Mucosa of descending colon (tissue), 3 donors: ENCODE measurements around the gene PBX2. TPM values are rescaled to one million over a fixed set of nuclear protein-coding genes. Genes with fewer than 3 reads are reported as not detected.

Source experiments
- ATAC-seq: fragments of 200-7000 bp; cut with Tn5 transposase; one replicate; pipeline ENCODE4 v1.9.1; 2020; ENCODE audit warnings: mild to moderate bottlenecking, moderate library complexity
- DNase-seq, 3 donors: peaks; one replicate each; pipeline ENCODE4 v3.0.0-alpha.2; 2020
- H3K36me3 ChIP-seq: fragments of 200-600 bp; one replicate; pipeline ENCODE4 v1.8.0; 2021; ENCODE audit warnings: low read depth, mild to moderate bottlenecking
- H3K4me1 ChIP-seq: fragments of 200-600 bp; one replicate; pipeline ENCODE4 v1.8.0; 2021; ENCODE audit warnings: low read depth, mild to moderate bottlenecking
- H3K4me3 ChIP-seq: fragments of 200-600 bp; one replicate; pipeline ENCODE4 v1.8.0; 2021; ENCODE audit warnings: mild to moderate bottlenecking
- H3K9me3 ChIP-seq: fragments of 200-600 bp; one replicate; pipeline ENCODE4 v1.8.0; 2021; ENCODE audit warnings: mild to moderate bottlenecking
- intact Hi-C, 2 donors: fragments of 100-400 bp; cut with DNase I in 1 of 2; cut with micrococcal nuclease in 1 of 2; formaldehyde crosslinking; loops; one replicate each; pipeline versions ENCODE4 v1.11.0 to v1.11.1; 2022; cut with DNase I, micrococcal nuclease
- total RNA-seq, 3 donors: library from RNA; stranded (reverse); fragmentation: NEBNext Ultra II Directional in 2 of 3; extraction: Animal tissue kit (Norgen Biotek cat#: 25700) in 2 of 3; gene quantifications; one replicate each; pipeline versions ENCODE4 v1.2.1 to v1.2.4, GENCODE V29; 2021 to 2023
- TF ChIP-seq, protein P1 (sequence below): fragments of 200-600 bp; IDR thresholded peaks from one replicate; pipeline ENCODE4 v1.8.0; 2022; ENCODE audit warnings: antibody characterized with exemption, mild to moderate bottlenecking
- donor health status: DM: no; HTN: no; CAD: no; lungs with moderate emphysema.
- donor health status: DM: no; HTN: no; CAD: no.
- donor health status: DM: no; HTN: yes; CAD: no.

Gene PBX2
- total RNA-seq, 3 donors from 2014 or later = 49.4 to 97.7 (median 53.9) TPM

GRCh38 chr6:32152769-32153563 lies 37.0 kb downstream of the PBX2 start:
- peak; percentile 38 to 61 (median 55) for DNase-seq
- peaks cover 26% of the 10 kb centered on the region for H3K4me1 ChIP-seq
- TF ChIP-seq, protein P1, sequence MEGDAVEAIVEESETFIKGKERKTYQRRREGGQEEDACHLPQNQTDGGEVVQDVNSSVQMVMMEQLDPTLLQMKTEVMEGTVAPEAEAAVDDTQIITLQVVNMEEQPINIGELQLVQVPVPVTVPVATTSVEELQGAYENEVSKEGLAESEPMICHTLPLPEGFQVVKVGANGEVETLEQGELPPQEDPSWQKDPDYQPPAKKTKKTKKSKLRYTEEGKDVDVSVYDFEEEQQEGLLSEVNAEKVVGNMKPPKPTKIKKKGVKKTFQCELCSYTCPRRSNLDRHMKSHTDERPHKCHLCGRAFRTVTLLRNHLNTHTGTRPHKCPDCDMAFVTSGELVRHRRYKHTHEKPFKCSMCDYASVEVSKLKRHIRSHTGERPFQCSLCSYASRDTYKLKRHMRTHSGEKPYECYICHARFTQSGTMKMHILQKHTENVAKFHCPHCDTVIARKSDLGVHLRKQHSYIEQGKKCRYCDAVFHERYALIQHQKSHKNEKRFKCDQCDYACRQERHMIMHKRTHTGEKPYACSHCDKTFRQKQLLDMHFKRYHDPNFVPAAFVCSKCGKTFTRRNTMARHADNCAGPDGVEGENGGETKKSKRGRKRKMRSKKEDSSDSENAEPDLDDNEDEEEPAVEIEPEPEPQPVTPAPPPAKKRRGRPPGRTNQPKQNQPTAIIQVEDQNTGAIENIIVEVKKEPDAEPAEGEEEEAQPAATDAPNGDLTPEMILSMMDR = no peak
- ATAC-seq = no peak
- H3K9me3 ChIP-seq = no peaks in the 10 kb centered on the region
- H3K4me3 ChIP-seq = no peak overlapping the region
- H3K36me3 ChIP-seq = no peaks in the 10 kb centered on the region
- intact Hi-C loops = no loop called here

DNA sequence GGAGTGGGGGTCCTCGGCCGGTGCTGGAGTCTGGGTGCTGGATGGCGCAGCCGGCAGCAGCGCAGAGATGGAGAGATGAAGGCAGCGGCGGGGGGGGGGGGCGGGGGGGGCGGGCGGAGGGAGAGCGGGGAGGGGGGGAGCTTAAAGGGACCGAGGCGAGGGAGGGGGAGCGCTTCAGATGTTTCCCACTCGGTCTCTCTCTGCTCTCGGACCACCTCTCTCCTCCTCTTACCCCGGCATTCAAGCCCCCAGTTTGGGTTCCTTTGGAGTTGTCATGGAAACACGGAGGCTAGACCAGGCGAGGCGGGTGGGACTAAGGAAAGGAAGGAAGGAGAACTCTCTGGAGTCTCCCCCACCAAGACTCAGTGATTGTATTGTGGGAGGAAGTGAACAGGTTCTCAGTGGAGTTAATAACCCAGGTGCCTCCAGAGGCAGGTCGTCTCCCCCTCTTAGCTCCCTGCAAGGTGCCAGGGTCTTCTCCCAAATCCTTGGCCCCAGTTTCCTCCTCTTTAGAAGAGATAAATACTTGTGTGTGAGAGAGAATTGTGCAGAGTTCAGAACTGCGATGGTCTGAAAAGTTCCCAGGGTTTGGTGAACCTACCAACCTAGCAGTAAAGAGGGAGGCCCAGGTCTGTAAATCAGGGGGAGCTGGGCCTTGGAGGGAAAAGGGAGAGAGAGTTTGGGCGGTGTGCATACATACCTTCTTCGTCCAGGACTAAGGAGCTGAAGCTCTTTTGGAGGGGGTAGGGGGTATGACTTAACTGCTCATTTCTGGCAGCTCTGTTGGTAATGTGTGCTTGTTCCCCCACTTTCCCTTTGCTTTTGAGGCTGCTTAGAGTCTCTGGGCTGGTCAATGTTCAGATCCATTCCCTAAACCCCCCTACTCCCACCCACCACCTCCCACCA lies 37.9 kb downstream of the PBX2 start, which contains the start of gene PRRT1:
Gene PRRT1, minus strand, starts transcription at position 77 of the 906 bp plus-strand sequence. CDS start 112 bp downstream, outside the sequence.
- DNase-seq (no peak), ATAC-seq (no peak)
- TF ChIP-seq, protein P1 = no peak
- intact Hi-C loops = no loop called here
- Histone ChIP-seq H3K36me3 (no peaks in the 10 kb centered on the region), H3K9me3 (no peaks in the 10 kb centered on the region), H3K4me1 (peaks cover 26% of the 10 kb centered on the region), H3K4me3 (no peak within 1 kb of the TSS)

- Histone ChIP-seq H3K36me3 (no peaks in the 10 kb centered on the region), H3K4me1 (peaks cover 25% of the 10 kb centered on the region), H3K4me3 (no peak overlapping the region), H3K9me3 (no peaks in the 10 kb centered on the region)
- TF ChIP-seq, protein P1 = no peak
- ATAC-seq = no peak
- DNase-seq = no peak
- intact Hi-C loops = no loop called here
These were observed 38.7 kb downstream of the PBX2 start for GRCh38 chr6:32151181-32151862.

- Histone ChIP-seq H3K4me1 (peaks cover 16% of the 10 kb centered on the region), H3K9me3 (no peaks in the 10 kb centered on the region), H3K36me3 (no peaks in the 10 kb centered on the region), H3K4me3 (no peak overlapping the region)
- DNase-seq (no peak), ATAC-seq (no peak)
- TF ChIP-seq, protein P1 = no peak
- intact Hi-C loops = no loop called here
These were observed 39.8 kb downstream of the PBX2 start for GRCh38 chr6:32149932-32150870.
